ENCODE data around the gene KCNQ1.

The KCNQ1 gene

DNA sequence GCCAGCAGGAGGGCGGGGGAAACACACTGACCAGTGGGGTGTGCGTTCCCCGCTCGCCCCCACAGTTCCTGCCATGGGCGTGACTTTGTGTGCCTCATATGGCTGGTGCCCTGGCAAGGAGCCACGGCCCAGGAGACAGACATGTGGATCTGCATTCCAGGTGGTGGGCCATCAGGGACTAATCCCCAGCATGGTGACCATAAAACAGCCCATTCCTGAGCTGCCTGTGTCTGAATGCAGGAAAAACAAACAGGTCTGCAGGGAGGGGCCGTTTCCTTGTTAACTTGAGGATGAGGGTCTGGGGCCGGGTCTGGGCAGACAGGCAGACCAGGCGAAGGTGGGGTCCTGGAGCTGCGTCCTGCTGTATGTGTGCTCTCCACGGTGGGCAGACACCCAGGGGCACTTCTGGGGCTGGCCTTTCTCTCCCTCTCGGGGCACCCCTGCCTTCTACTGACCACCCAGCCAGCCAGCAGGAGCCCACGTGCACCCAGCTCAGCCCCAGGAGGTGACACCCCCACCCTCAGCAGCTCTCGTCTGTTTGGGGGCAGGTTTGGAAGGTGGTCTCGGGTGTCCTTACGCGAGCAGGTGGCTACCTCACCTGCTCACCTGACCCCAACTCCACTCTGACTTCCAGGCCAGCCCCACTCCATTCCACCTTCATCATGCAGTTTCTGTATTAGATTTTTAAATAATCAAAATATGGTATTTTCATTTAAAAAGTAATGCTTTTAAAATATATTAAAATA lies 134.7 kb downstream of the KCNQ1 start:
- TF ChIP-seq, protein P1, sequence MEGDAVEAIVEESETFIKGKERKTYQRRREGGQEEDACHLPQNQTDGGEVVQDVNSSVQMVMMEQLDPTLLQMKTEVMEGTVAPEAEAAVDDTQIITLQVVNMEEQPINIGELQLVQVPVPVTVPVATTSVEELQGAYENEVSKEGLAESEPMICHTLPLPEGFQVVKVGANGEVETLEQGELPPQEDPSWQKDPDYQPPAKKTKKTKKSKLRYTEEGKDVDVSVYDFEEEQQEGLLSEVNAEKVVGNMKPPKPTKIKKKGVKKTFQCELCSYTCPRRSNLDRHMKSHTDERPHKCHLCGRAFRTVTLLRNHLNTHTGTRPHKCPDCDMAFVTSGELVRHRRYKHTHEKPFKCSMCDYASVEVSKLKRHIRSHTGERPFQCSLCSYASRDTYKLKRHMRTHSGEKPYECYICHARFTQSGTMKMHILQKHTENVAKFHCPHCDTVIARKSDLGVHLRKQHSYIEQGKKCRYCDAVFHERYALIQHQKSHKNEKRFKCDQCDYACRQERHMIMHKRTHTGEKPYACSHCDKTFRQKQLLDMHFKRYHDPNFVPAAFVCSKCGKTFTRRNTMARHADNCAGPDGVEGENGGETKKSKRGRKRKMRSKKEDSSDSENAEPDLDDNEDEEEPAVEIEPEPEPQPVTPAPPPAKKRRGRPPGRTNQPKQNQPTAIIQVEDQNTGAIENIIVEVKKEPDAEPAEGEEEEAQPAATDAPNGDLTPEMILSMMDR (IDR thresholded peaks at IDR 0.05; ENCODE audit: insufficient read depth, missing control alignments): no peak
- DNase-seq (ENCODE audit: insufficient read length, low spot score) (no peak), FAIRE-seq (no peak)

DNA sequence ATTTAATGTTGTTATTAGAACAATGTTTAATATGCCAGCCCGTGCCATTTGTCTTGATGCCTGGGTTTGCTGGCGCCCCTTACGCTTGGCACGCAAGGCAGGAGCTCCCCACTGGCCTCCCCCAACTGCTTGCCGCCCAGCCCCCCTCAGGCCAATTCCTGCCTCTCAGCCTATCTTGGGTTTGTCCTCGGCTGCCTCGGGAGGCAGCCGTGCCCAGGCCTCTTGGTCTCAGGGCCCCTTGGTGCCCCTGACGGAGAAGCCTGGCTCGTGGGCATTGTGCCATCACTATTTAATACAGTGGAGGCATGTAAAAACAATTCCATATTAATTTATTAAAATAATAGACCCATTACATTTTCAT lies 135.2 kb downstream of the KCNQ1 start:
- DNase-seq (ENCODE audit: insufficient read length, low spot score) (no peak), FAIRE-seq (no peak)
- TF ChIP-seq, protein P1 (IDR thresholded peaks at IDR 0.05; ENCODE audit: insufficient read depth, missing control alignments): no peak

DNA sequence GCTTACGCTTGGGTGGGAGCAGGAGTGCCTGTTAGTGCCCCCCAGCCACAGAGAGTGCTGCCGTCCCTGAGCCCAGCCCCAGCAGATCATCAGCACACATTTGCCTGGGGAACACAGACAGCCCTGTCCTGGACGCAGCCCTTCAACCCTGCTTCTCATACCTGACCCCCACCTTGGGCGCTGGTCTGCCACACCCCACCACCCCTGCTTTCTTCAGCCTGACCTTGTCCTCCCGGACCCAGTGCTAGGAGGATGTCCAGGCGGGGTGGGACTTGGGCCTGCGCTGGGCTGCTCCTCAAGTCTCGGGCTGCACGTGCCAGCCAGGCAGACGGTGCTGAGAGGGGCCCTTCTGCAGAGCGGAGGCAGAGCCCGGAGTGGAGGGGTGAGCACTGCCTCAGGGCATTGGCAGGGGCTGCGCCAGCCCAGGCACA lies 135.8 kb downstream of the KCNQ1 start:
- TF ChIP-seq, protein P1 (IDR thresholded peaks at IDR 0.05; ENCODE audit: insufficient read depth, missing control alignments): no peak
- FAIRE-seq (no peak), DNase-seq (ENCODE audit: insufficient read length, low spot score) (no peak)

DNA sequence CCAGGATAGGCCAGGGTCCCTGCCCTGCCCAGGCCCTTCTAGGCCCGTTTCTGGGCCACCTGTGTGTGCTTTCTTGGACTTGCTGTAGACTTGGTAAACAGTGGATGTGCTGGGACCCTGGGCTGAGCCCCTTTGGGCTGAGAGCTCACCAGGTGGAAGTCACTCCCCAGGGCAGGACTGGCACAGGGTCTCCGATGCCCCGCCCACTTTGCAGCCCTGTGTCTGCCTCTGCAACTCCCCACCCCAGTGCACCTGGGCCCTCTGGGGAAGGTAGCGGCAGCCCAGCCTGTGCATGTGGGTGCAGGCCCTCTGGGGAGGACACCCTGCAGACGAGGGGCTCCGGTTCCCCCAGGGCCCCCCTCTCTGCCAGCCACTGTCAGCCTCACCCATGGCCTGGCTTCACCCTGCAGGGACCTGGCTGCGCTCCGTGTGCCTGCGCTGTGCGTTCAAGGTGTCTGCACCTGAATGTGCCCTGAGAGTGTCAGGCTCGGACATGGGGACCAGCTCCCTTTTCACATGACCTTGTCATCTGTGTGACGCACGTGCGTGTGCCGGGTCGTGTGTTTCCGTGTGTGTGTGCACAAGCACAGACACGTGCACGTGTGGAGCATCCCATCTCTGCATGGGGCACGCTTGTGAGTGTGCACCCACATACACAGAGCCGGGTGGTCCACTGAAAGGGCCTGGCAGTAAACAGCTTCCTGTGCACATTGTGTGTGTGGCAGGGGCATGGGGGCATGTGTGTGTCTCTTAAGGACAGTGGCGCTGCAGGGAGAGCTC lies 136.5 kb downstream of the KCNQ1 start:
- TF ChIP-seq, protein P1 (IDR thresholded peaks at IDR 0.05; ENCODE audit: insufficient read depth, missing control alignments): no peak
- no peak for FAIRE-seq
- DNase-seq (ENCODE audit: insufficient read length, low spot score): no peak

DNA sequence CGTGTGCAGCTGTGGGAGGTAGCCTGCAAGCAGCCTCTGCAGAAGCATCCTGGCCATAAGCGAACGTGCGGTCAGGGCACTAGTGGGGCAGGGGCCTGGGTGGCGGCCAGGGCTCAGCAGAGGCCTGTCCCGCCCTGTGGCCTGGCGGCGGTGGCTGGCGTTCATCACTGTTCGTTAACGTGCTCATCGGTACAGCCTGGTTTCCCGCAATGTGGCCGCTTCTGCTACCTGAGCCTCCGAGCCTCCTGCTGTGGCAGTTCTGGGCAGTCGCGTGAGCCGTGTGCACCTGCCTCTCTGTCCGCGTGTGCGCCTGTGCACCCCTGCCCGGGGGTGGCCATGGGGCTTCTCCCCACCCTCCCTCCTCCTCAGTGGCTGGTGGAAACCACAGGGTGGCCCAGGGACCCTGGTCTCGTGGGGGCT lies 137.1 kb downstream of the KCNQ1 start:
- DNase-seq (ENCODE audit: insufficient read length, low spot score) (no peak), FAIRE-seq (no peak)
- TF ChIP-seq, protein P1 (IDR thresholded peaks at IDR 0.05; ENCODE audit: insufficient read depth, missing control alignments): no peak

DNA sequence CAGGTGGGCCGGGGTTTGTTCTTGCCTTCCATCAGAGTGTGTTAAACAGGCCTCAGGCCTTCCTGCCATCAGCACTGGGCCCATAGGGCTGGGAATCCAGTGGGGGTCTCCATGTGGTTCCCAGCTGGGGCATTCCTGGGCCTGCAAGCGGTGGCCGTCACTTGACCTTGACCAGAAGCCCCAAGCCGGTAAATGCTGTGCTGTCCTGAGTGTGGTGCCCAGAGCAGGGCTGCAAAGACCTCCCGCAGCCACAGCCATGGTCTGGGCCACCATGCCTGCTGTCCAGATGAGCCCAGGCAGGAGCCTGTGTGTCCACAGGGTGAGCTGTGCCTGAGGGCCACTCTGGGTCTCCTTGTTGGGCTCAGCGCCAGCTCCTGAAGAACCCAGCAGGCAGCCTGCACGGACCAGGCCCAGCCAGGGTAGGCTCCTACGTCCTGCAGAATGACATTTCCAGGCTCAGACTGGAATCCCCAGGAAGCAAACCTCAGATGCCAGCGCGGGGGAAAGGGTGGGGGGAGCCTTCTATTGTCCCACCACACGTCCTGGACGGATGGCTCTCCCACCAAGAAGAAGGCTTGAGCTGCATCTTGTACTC lies 137.6 kb downstream of the KCNQ1 start:
- FAIRE-seq (no peak), DNase-seq (ENCODE audit: insufficient read length, low spot score) (no peak)
- TF ChIP-seq, protein P1 (IDR thresholded peaks at IDR 0.05; ENCODE audit: insufficient read depth, missing control alignments): no peak
